Measurements from ENCODE around the gene AMOTL2. TPM values are rescaled to one million over a fixed set of nuclear protein-coding genes. Genes with fewer than 3 reads are reported as not detected.

AMOTL2 gene
- total RNA-seq, 1 donor from 2014 or later: 156 TPM

- peaks cover 4 to 12% of the 10 kb centered on the region in 2 donors for H3K4me1 ChIP-seq
- H3K4me3 ChIP-seq: no peak overlapping the region
- intact Hi-C loops (cut with DNase I): no loop called here
- no peak for DNase-seq (ENCODE audit: low spot score in 2 of 2)
- H3K36me3 ChIP-seq: no peaks in the 10 kb centered on the region
- no peak overlapping the region for H3K27ac ChIP-seq
- no peaks in the 10 kb centered on the region for H3K9me3 ChIP-seq
- no peak for TF ChIP-seq CTCF (IDR thresholded peaks at IDR 0.05)
- no peaks in the 10 kb centered on the region for H3K27me3 ChIP-seq
Measured at GRCh38 chr3:134388292-134388691, 14.0 kb upstream of the AMOTL2 start.

DNA sequence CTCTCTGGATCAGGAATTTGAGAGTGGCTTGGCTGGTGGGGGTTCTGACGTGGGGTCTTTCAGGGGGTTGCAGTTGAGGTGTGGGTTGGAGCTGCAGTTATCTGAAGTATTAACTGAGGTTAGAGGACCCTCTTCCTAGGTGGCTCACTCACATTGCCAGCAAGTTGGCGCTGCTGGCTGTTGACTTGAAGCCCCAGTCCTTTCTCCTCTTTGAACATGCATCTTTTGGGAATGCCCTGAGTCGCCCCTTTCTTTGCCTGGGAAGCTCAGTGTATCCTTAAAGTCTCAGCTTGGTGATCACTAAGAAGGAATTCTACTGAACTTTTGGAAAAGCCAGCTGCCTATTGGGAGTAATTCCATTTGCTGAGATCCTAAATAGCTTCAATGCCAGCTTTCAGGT is 13.0 kb upstream of the AMOTL2 start:
- TF ChIP-seq CTCF (IDR thresholded peaks at IDR 0.05): no peak
- Histone ChIP-seq H3K36me3 (no peaks in the 10 kb centered on the region), H3K4me3 (no peak overlapping the region), H3K4me1 (peaks cover 0 to 6% of the 10 kb centered on the region in 2 donors), H3K27ac (no peak overlapping the region), H3K27me3 (no peaks in the 10 kb centered on the region), H3K9me3 (no peaks in the 10 kb centered on the region)
- no peak for DNase-seq (ENCODE audit: low spot score in 2 of 2)
- intact Hi-C loops (cut with DNase I): no loop called here

- H3K4me3 ChIP-seq: no peak overlapping the region
- no peak overlapping the region for H3K27ac ChIP-seq
- peaks cover 0 to 4% of the 10 kb centered on the region in 2 donors for H3K4me1 ChIP-seq
- H3K9me3 ChIP-seq: no peaks in the 10 kb centered on the region
- no peaks in the 10 kb centered on the region for H3K36me3 ChIP-seq
- intact Hi-C loops (cut with DNase I): no loop called here
- TF ChIP-seq CTCF (IDR thresholded peaks at IDR 0.05): no peak
- no peak for DNase-seq (ENCODE audit: low spot score in 2 of 2)
- no peaks in the 10 kb centered on the region for H3K27me3 ChIP-seq
Measured at GRCh38 chr3:134384963-134385362, 10.7 kb upstream of the AMOTL2 start.

DNA sequence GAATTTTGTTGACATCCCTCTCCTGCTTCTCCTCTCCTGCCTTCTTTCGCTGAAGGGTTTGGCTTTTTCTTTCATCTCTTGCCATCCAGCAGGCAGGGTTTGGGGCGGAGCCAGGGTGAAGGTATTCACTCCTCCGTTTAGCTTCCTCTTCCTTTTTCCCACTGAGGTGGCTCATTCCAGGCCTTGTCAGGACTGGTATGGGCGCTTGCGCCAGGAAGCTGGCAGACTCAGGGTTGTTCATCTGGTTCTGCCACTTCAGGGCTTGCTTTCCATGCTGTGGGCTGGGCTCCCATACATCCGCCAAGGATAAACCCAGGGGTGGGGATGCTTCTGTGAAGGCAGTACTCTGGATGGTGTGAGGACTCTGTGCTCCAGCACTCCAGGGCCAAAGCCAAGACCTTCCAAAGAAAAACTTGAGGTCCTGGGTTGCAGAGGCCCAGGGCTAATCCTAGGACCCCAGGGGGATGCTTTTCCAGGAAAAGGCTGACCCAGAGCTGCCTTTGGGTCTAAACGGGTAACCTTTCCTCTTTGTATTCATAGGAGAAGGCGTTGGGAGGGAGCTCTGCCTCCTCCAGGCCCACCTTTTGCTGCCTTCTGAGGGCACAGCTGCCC is 7.7 kb upstream of the AMOTL2 start:
- H3K4me3 ChIP-seq: no peak overlapping the region
- DNase-seq (ENCODE audit: low spot score in 2 of 2): no peak
- H3K4me1 ChIP-seq: peaks cover 0 to 4% of the 10 kb centered on the region in 2 donors
- H3K9me3 ChIP-seq: no peaks in the 10 kb centered on the region
- TF ChIP-seq CTCF (IDR thresholded peaks at IDR 0.05): no peak
- H3K27me3 ChIP-seq: no peaks in the 10 kb centered on the region
- intact Hi-C loops (cut with DNase I): no loop called here
- no peak overlapping the region for H3K27ac ChIP-seq
- H3K36me3 ChIP-seq: no peaks in the 10 kb centered on the region

DNA sequence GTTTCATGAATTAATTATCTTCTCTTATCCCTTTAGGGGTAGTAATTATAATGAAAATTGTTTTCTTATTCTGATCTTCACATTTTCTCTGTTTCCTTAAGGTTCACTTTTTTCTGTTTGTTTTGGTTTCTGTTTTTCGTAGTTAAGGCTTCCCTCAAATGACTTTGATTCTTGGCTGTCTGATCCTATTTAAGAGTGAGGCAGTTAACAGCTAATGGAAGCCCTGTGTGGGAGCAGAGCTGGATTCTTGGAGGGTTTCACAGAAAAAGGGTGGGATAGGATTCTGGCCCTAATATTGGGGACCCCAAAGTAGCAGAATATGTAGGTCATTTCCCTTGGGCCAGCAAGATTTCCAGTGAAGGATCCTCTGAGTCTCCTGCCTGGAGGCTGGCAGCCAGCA is 6.8 kb upstream of the AMOTL2 start:
- no peak for TF ChIP-seq CTCF (IDR thresholded peaks at IDR 0.05)

DNA sequence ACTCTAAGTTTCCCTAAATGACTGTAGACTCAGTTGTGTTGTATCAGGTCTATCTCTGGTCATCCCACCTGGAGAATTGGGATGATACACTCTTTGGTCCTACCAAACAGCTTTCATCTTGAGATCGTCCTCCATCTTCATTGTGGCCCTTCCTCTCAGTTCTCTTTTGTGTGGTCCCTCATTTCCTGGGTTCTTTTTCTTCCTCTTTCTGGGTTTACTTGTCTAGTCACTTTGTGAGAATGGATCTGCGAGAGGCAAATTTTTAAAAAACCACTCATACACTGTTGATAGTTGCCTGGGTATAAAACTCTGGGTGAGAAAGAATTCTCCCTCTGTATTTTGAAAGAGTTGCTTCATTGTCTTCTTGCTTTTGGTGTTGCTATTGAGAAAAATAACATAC is 6.0 kb upstream of the AMOTL2 start:
- H3K9me3 ChIP-seq: no peaks in the 10 kb centered on the region
- H3K27ac ChIP-seq: no peak overlapping the region
- DNase-seq (ENCODE audit: low spot score in 2 of 2): no peak
- TF ChIP-seq CTCF (IDR thresholded peaks at IDR 0.05): no peak
- H3K4me1 ChIP-seq: peaks cover 0 to 5% of the 10 kb centered on the region in 2 donors
- H3K36me3 ChIP-seq: no peaks in the 10 kb centered on the region
- intact Hi-C loops (cut with DNase I): no loop called here
- no peak overlapping the region for H3K4me3 ChIP-seq
- no peaks in the 10 kb centered on the region for H3K27me3 ChIP-seq

More for the DNA sequence above, 6.8 kb upstream of the AMOTL2 start:
- H3K9me3 ChIP-seq: no peaks in the 10 kb centered on the region
- H3K4me3 ChIP-seq: no peak overlapping the region
- H3K4me1 ChIP-seq: peaks cover 0 to 4% of the 10 kb centered on the region in 2 donors
- no peaks in the 10 kb centered on the region for H3K36me3 ChIP-seq
- intact Hi-C loops (cut with DNase I): no loop called here
- no peaks in the 10 kb centered on the region for H3K27me3 ChIP-seq
- peak overlapping the region in 1 of 2 donors; percentile 38 for H3K27ac ChIP-seq
- no peak for DNase-seq (ENCODE audit: low spot score in 2 of 2)

Measured in ascending aorta (tissue), 2 donors.